OCI-LY7 (cell line): ENCODE results near the gene GRAP2. TPM values are rescaled to one million over a fixed set of nuclear protein-coding genes. Genes with fewer than 3 reads are reported as not detected.

Experiments
- BruUV-seq: library from RNA; stranded (reverse); fragments of 400-500 nt; replicated peaks from 2 replicates; lab custom pipeline; 2021; lab: Mats Ljungman, UMichigan
- CTCF ChIA-PET: fragments of 300-600 bp; sonication (Branson Sonifier 250); formaldehyde crosslinking; loops from one replicate; lab custom pipeline; 2022; ENCODE audit warnings: antibody characterized with exemption; ENCODE audit not compliant: unreplicated experiment; lab: Charles Lee
- POLR2A ChIA-PET: fragments of 300-600 bp; sonication (Branson Sonifier 250); formaldehyde crosslinking; loops from one replicate; lab custom pipeline; 2022; ENCODE audit warnings: antibody characterized with exemption; lab: Charles Lee
- DNase-seq: peaks from one replicate; pipeline ENCODE4 v3.0.0-alpha.2; 2015; ENCODE audit warnings: low spot score
- H2AFZ ChIP-seq: fragments of 200-600 bp; sonication (generic), shearing (Covaris generic); 2 replicates; pipeline ENCODE4 v1.6.1; 2014; ENCODE audit warnings: mild to moderate bottlenecking, antibody characterized with exemption, low read length, moderate library complexity
- H3K27ac ChIP-seq: fragments of 200-600 bp; sonication (generic); 2 replicates; pipeline ENCODE4 v1.5.1; 2014; ENCODE audit warnings: mixed run types, low read depth, mild to moderate bottlenecking, moderate library complexity, low read length, inconsistent platforms; ENCODE audit not compliant: poor library complexity, severe bottlenecking
- H3K36me3 ChIP-seq: fragments of 200-600 bp; sonication (generic); 2 replicates; pipeline ENCODE4 v1.6.1; 2014; ENCODE audit warnings: mild to moderate bottlenecking, antibody characterized with exemption, low read length, moderate library complexity, mixed read lengths; ENCODE audit not compliant: insufficient read depth
- H3K4me1 ChIP-seq: fragments of 200-600 bp; sonication (generic); 2 replicates; pipeline ENCODE4 v1.5.1; 2014; ENCODE audit warnings: mild to moderate bottlenecking, low read length; ENCODE audit not compliant: insufficient read depth, poor library complexity, severe bottlenecking
- H3K4me2 ChIP-seq: fragments of 200-600 bp; sonication (generic); 2 replicates; pipeline ENCODE4 v1.6.1; 2014; ENCODE audit warnings: mild to moderate bottlenecking, low read length
- H3K4me3 ChIP-seq: fragments of 200-600 bp; sonication (generic); 2 replicates; pipeline ENCODE4 v1.5.1; 2014; ENCODE audit warnings: mild to moderate bottlenecking, low read depth, low read length; ENCODE audit not compliant: poor library complexity, severe bottlenecking
- H3K79me2 ChIP-seq: fragments of 200-600 bp; sonication (generic); 2 replicates; pipeline ENCODE4 v1.6.1; 2016; ENCODE audit warnings: low read depth, mild to moderate bottlenecking, low read length, moderate library complexity, mixed read lengths; ENCODE audit not compliant: insufficient read depth
- H3K9me2 ChIP-seq: fragments of 200-600 bp; sonication (generic); 2 replicates; pipeline ENCODE4 v1.6.1; 2016; ENCODE audit warnings: mild to moderate bottlenecking, low read length, mixed read lengths; ENCODE audit not compliant: insufficient read depth
- H3K9me3 ChIP-seq: fragments of 200-600 bp; sonication (generic); 2 replicates; pipeline ENCODE4 v1.6.1; 2014; ENCODE audit warnings: mild to moderate bottlenecking, mixed run types, low read length, mixed read lengths
- H4K20me1 ChIP-seq: fragments of 200-600 bp; sonication (generic); 2 replicates; pipeline ENCODE4 v1.6.1; 2014; ENCODE audit warnings: mild to moderate bottlenecking, antibody characterized with exemption, low read length, moderate library complexity, mixed read lengths; ENCODE audit not compliant: insufficient read depth
- EZH2phosphoT487 ChIP-seq: fragments of 200-600 bp; sonication (generic); IDR thresholded peaks from 2 replicates; pipeline ENCODE4 v1.6.1; 2018; ENCODE audit warnings: low read depth, borderline replicate concordance, mild to moderate bottlenecking, mixed run types, antibody characterized with exemption, low read length, moderate library complexity, mixed read lengths
- intact Hi-C: fragments of 100-400 bp; cut with micrococcal nuclease; formaldehyde crosslinking; loops from one replicate; pipeline ENCODE4 v1.10.0; 2022; ENCODE audit not compliant: unreplicated experiment
- total RNA-seq, 2 experiments: library from RNA; depleted of rRNA in 1 of 2; stranded (reverse); fragments of >200 nt in 1 of 2; shearing (Covaris generic) in 1 of 2; gene quantifications; 2 replicates each; pipeline ENCODE4 v1.2.3, GENCODE V29; 2014 to 2022
- TF ChIP-seq, protein P1 (sequence below): fragments of 200-600 bp; sonication (generic); conservative IDR thresholded peaks from 2 replicates; pipeline ENCODE4 v1.5.1; 2014; ENCODE audit warnings: mild to moderate bottlenecking, antibody characterized with exemption, low read length, moderate library complexity, mixed read lengths

The GRAP2 gene
- total RNA-seq, 2 experiments from 2014 or later: not detected

DNA sequence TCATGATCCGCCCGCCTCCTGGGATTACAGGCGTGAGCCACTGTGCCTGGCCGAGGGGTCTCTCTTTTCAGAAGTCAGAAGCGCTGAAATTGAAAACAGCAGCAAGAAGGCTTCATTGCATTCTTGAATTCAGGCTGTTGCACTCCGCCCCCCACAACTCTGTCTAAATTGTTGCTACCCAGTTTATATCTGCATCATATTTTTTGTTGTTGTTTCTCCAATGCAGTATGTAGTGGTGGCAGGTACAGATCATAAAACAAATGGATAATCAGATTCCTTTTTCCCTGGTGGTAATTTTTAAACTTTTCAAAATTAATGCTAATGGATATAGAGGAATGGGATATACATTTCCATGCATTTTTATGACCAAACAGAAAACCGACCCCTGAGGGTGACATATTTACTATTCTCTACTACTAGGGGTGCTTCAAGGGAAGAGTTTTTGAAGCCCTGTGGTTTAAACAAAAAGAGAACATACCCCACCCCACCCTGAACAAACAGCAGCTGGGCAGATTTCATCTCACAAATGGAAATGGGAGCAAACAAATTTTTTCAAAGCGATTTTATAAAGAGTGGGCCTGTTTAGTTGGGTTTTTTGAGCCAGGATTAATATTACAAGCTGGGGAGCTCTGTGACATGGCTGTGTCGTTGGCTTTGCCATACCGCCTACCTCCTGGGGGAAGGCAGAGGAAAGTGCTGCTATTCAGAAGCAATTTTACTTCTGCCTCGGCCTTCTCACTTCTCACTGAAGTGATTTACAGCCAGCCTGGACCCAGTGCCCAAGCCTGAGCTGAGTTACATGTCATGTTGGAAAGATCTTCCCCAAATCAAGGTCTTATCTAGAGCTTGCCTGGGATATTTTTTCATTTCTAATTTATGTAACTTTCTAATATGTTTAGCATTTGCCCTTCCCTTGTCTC is 43.3 kb downstream of the GRAP2 start:
- ChIA-PET POLR2A (interaction anchor here (0.5 to 0.6 kb wide), 2 partner anchors 47 to 814 kb away, joined by 3 read pairs; no protein-coding TSS in a partner anchor), CTCF (no interaction called here)
- no peaks in the 10 kb centered on the region for H4K20me1 ChIP-seq
- peaks cover 39% of the 10 kb centered on the region for H3K4me1 ChIP-seq
- no peak for TF ChIP-seq EZH2phosphoT487
- TF ChIP-seq, protein P1, sequence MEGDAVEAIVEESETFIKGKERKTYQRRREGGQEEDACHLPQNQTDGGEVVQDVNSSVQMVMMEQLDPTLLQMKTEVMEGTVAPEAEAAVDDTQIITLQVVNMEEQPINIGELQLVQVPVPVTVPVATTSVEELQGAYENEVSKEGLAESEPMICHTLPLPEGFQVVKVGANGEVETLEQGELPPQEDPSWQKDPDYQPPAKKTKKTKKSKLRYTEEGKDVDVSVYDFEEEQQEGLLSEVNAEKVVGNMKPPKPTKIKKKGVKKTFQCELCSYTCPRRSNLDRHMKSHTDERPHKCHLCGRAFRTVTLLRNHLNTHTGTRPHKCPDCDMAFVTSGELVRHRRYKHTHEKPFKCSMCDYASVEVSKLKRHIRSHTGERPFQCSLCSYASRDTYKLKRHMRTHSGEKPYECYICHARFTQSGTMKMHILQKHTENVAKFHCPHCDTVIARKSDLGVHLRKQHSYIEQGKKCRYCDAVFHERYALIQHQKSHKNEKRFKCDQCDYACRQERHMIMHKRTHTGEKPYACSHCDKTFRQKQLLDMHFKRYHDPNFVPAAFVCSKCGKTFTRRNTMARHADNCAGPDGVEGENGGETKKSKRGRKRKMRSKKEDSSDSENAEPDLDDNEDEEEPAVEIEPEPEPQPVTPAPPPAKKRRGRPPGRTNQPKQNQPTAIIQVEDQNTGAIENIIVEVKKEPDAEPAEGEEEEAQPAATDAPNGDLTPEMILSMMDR: no peak
- no TSS peak for BruUV-seq
- no peaks in the 10 kb centered on the region for H3K9me3 ChIP-seq
- DNase-seq: no peak
- H3K79me2 ChIP-seq: no peaks in the 10 kb centered on the region
- H3K9me2 ChIP-seq: no peaks in the 10 kb centered on the region
- H2AFZ ChIP-seq: no peak overlapping the region
- H3K4me2 ChIP-seq: no peak overlapping the region
- H3K27ac ChIP-seq: no peak overlapping the region
- no peak overlapping the region for H3K4me3 ChIP-seq
- intact Hi-C loops: loop anchor here (10.0 kb wide), 1 partner anchor 409 kb away; the partner anchor contains the start of gene RPS19BP1
- no peaks in the 10 kb centered on the region for H3K36me3 ChIP-seq

DNA sequence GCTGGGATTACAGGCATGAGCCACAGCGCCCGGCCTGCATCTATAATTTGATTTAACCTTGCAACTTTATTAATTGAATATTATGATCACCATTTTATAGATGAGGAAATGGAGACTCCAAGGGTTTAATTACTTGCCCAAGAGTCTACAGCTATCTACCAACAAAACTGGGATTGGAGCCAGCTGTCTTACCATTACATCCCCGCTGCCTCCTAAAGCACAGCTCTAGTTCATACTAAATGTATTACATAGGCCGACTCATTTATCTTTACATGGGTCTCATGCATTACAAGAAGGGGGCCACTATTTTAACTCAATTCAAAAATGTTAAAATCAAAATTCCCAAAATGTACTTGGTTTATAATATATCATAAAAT is 45.2 kb downstream of the GRAP2 start:
- Histone ChIP-seq H3K27ac (no peak overlapping the region), H3K9me2 (no peaks in the 10 kb centered on the region), H3K36me3 (no peaks in the 10 kb centered on the region), H3K4me1 (peaks cover 55% of the 10 kb centered on the region), H3K4me3 (no peak overlapping the region), H3K9me3 (no peaks in the 10 kb centered on the region), H2AFZ (no peak overlapping the region), H3K79me2 (no peaks in the 10 kb centered on the region), H3K4me2 (peak overlapping the region; percentile 62; the same call in 1 of the 2 replicates), H4K20me1 (no peaks in the 10 kb centered on the region)
- ChIA-PET POLR2A (no interaction called here), CTCF (no interaction called here)
- no peak for DNase-seq
- TF ChIP-seq, protein P1: no peak
- TF ChIP-seq EZH2phosphoT487: no peak
- BruUV-seq: no TSS peak
- intact Hi-C loops: loop anchor here (10.0 kb wide), 1 partner anchor 411 kb away; the partner anchor contains the start of gene RPS19BP1
